ENCODE data around the gene AADAC.

GRCh38 chr3:151788401-151788800 lies 25.5 kb upstream of the AADAC start:
- TF ChIP-seq CTCF (IDR thresholded peaks at IDR 0.05) (no peak), POLR2A (IDR thresholded peaks at IDR 0.05) (no peak)

Measured in lower leg skin (tissue), 3 donors.